CD14-positive monocyte (primary cell): ENCODE measurements around the gene MDH1. TPM values are rescaled to one million over a fixed set of nuclear protein-coding genes. Genes with fewer than 3 reads are reported as not detected.

ENCODE experiments used
- DNase-seq, 3 donors: peaks; one replicate each; pipeline ENCODE4 v3.0.0-alpha.2; 2011 to 2022
- H2AFZ ChIP-seq: 2 replicates; pipeline ENCODE4 v1.6.0; 2012; ENCODE audit warnings: mild to moderate bottlenecking, low read depth, low read length, inconsistent platforms; ENCODE audit not compliant: insufficient read depth, poor library complexity, severe bottlenecking
- H3K27ac ChIP-seq, 2 donors: 1 replicate in 1 of 2; 2 replicates in 1 of 2; pipeline ENCODE4 v1.5.1; 2012 to 2013; ENCODE audit warnings: low read length in 2 of 2, control low read depth in 1 of 2, inconsistent platforms in 1 of 2, low read depth in 1 of 2, mild to moderate bottlenecking in 1 of 2
- H3K27me3 ChIP-seq, 2 donors: one replicate each; pipeline versions ENCODE4 v1.6.0 to v1.6.1; 2011 to 2013; ENCODE audit warnings: low read length in 2 of 2; ENCODE audit not compliant: control insufficient read depth in 2 of 2, insufficient read depth in 2 of 2
- H3K36me3 ChIP-seq, 2 donors: replicated peaks in 1 of 2; 1 replicate in 1 of 2; 2 replicates in 1 of 2; pipeline versions ENCODE4 v1.5.1 to v1.6.1; 2012 to 2013; ENCODE audit warnings: low read length in 2 of 2, control low read depth in 1 of 2, inconsistent platforms in 1 of 2, mild to moderate bottlenecking in 1 of 2; ENCODE audit not compliant: insufficient read depth in 2 of 2, control insufficient read depth in 1 of 2
- H3K4me1 ChIP-seq, 2 donors: 1 replicate in 1 of 2; 2 replicates in 1 of 2; pipeline versions ENCODE4 v1.5.1 to v1.6.1; 2012 to 2013; ENCODE audit warnings: low read length in 2 of 2, control low read depth in 1 of 2, inconsistent platforms in 1 of 2, mild to moderate bottlenecking in 1 of 2, moderate library complexity in 1 of 2; ENCODE audit not compliant: insufficient read depth in 2 of 2, control insufficient read depth in 1 of 2
- H3K4me2 ChIP-seq: replicated peaks from 2 replicates; pipeline ENCODE3; 2012; ENCODE audit warnings: low read length, moderate library complexity, mild to moderate bottlenecking; ENCODE audit not compliant: poor library complexity, severe bottlenecking; ENCODE audit errors: extremely low read depth
- H3K4me3 ChIP-seq, 3 experiments: fragments of 200-600 bp in 1 of 3; sonication (generic) in 1 of 3; replicated peaks in 1 of 3; 1 replicate in 2 of 3; 2 replicates in 1 of 3; pipeline ENCODE4 v1.5.1; 2011 to 2013; ENCODE audit warnings: low read length in 3 of 3, mild to moderate bottlenecking in 3 of 3, control low read depth in 2 of 3, low read depth in 2 of 3, inconsistent platforms in 1 of 3, moderate library complexity in 1 of 3
- H3K79me2 ChIP-seq: 2 replicates; pipeline ENCODE4 v1.6.0; 2012; ENCODE audit warnings: mild to moderate bottlenecking, control low read depth, inconsistent platforms, low read length, moderate library complexity; ENCODE audit not compliant: insufficient read depth
- H3K9ac ChIP-seq: 2 replicates; pipeline ENCODE4 v1.6.0; 2017; ENCODE audit warnings: low read length, mild to moderate bottlenecking; ENCODE audit not compliant: insufficient read depth, poor library complexity, severe bottlenecking
- H3K9me3 ChIP-seq, 2 donors: replicated peaks in 1 of 2; 1 replicate in 1 of 2; 2 replicates in 1 of 2; pipeline versions ENCODE4 v1.5.1 to v1.6.1; 2012 to 2013; ENCODE audit warnings: low read length in 2 of 2, control low read depth in 1 of 2; ENCODE audit not compliant: control insufficient read depth in 1 of 2, insufficient read depth in 1 of 2
- H4K20me1 ChIP-seq: 2 replicates; pipeline ENCODE4 v1.6.0; 2012; ENCODE audit warnings: mild to moderate bottlenecking, low read length, control low read depth, moderate library complexity; ENCODE audit not compliant: insufficient read depth
- H3K27ac Mint-ChIP-seq, 7 donors: one replicate each; pipeline ENCODE4 v1.8.0; 2020; ENCODE audit warnings: mild to moderate bottlenecking in 7 of 7, mixed read lengths in 7 of 7, moderate library complexity in 6 of 7, inconsistent platforms in 2 of 7
- H3K27me3 Mint-ChIP-seq, 3 donors: one replicate each; pipeline ENCODE4 v1.8.0; 2021 to 2022; ENCODE audit warnings: low read depth in 3 of 3, mild to moderate bottlenecking in 3 of 3, mixed read lengths in 3 of 3, moderate library complexity in 3 of 3, inconsistent platforms in 1 of 3
- H3K36me3 Mint-ChIP-seq, 2 donors: one replicate each; pipeline ENCODE4 v1.8.0; 2020; ENCODE audit warnings: mixed read lengths in 2 of 2, inconsistent platforms in 1 of 2, mild to moderate bottlenecking in 1 of 2
- H3K4me1 Mint-ChIP-seq: one replicate; pipeline ENCODE4 v1.8.0; 2020; ENCODE audit warnings: mild to moderate bottlenecking, mixed read lengths
- H3K4me3 Mint-ChIP-seq, 2 donors: one replicate each; pipeline ENCODE4 v1.8.0; 2020; ENCODE audit warnings: mild to moderate bottlenecking in 2 of 2, mixed read lengths in 2 of 2, moderate library complexity in 1 of 2
- H3K9me3 Mint-ChIP-seq, 7 donors: one replicate each; pipeline ENCODE4 v1.8.0; 2020 to 2022; ENCODE audit warnings: mixed read lengths in 7 of 7, mild to moderate bottlenecking in 6 of 7, moderate library complexity in 6 of 7, inconsistent platforms in 2 of 7
- WGBS: methylation state at CpG from one replicate; pipeline ENCODE4 v1.1.5; 2013; ENCODE audit warnings: missing lambda C conversion rate; ENCODE audit not compliant: insufficient coverage; 5-methylcytosine and 5-hydroxymethylcytosine counted together
- intact Hi-C, 2 donors: fragments of 100-400 bp; cut with micrococcal nuclease; formaldehyde crosslinking; loops; one replicate each; pipeline versions ENCODE4 v1.15.0 to v1.15.1; 2023
- polyA plus RNA-seq, 3 donors: library from polyadenylated mRNA; depleted of rRNA in 1 of 3; unstranded in 2 of 3; stranded (reverse) in 1 of 3; fragments of 300-500 nt in 2 of 3; fragments of >200 nt in 1 of 3; fragmentation: Illumina TruSeq in 2 of 3; gene quantifications; 1 replicate in 2 of 3; 2 replicates in 1 of 3; pipeline ENCODE4 v1.2.3, GENCODE V29; 2012 to 2021
- TF ChIP-seq, protein P1 (sequence below): fragments of 200-600 bp; IDR thresholded peaks from one replicate; pipeline ENCODE4 v1.8.0; 2022; ENCODE audit warnings: antibody characterized with exemption, mild to moderate bottlenecking

The MDH1 gene
- polyA plus RNA-seq, 3 donors, result 63.2 to 218 (median 197) TPM

DNA sequence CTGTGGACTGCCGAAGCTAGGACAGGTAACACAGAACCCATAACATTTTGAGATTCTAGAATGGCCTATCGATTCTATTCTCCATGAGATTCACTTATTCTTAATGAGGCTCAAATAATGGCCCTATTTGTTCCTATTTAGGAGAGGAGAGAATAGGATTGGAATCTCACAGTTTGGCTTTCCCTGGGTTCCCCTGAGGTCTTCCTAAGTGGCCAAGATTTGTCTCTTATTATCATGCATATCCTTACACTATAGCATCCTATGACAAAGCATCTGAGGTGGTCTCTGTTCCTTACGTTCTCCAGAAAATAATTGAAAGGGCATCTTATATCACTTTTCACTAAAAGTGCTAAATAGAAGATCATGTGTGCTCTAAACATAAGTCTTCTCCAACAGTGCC is 10.0 kb upstream of the MDH1 start:
- Mint-ChIP-seq H3K27me3 (peaks cover 0 to 2% (median 0%) of the 10 kb centered on the region in 3 donors), H3K27ac (no peak overlapping the region), H3K9me3 (peaks cover 3 to 8% (median 5%) of the 10 kb centered on the region in 7 donors), H3K36me3 (peaks cover 3% of the 10 kb centered on the region in 2 donors), H3K4me1 (peaks cover 7% of the 10 kb centered on the region), H3K4me3 (no peak overlapping the region)
- H3K4me2 ChIP-seq, result no peak overlapping the region
- H3K9me3 ChIP-seq, result peaks cover 0 to 8% of the 10 kb centered on the region in 2 donors
- TF ChIP-seq, protein P1, sequence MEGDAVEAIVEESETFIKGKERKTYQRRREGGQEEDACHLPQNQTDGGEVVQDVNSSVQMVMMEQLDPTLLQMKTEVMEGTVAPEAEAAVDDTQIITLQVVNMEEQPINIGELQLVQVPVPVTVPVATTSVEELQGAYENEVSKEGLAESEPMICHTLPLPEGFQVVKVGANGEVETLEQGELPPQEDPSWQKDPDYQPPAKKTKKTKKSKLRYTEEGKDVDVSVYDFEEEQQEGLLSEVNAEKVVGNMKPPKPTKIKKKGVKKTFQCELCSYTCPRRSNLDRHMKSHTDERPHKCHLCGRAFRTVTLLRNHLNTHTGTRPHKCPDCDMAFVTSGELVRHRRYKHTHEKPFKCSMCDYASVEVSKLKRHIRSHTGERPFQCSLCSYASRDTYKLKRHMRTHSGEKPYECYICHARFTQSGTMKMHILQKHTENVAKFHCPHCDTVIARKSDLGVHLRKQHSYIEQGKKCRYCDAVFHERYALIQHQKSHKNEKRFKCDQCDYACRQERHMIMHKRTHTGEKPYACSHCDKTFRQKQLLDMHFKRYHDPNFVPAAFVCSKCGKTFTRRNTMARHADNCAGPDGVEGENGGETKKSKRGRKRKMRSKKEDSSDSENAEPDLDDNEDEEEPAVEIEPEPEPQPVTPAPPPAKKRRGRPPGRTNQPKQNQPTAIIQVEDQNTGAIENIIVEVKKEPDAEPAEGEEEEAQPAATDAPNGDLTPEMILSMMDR, result no peak
- WGBS, result no CpG with 5 or more reads among the region's 3 CpGs
- no peak for DNase-seq
- H3K27me3 ChIP-seq, result no peaks in the 10 kb centered on the region
- H4K20me1 ChIP-seq, result no peaks in the 10 kb centered on the region
- no peak overlapping the region for H2AFZ ChIP-seq
- no peak overlapping the region for H3K4me3 ChIP-seq
- H3K36me3 ChIP-seq, result no peaks in the 10 kb centered on the region
- no peak overlapping the region for H3K9ac ChIP-seq
- H3K4me1 ChIP-seq, result no peaks in the 10 kb centered on the region
- peaks cover 29% of the 10 kb centered on the region for H3K79me2 ChIP-seq
- no peak overlapping the region for H3K27ac ChIP-seq
- intact Hi-C loops, result no loop called here

DNA sequence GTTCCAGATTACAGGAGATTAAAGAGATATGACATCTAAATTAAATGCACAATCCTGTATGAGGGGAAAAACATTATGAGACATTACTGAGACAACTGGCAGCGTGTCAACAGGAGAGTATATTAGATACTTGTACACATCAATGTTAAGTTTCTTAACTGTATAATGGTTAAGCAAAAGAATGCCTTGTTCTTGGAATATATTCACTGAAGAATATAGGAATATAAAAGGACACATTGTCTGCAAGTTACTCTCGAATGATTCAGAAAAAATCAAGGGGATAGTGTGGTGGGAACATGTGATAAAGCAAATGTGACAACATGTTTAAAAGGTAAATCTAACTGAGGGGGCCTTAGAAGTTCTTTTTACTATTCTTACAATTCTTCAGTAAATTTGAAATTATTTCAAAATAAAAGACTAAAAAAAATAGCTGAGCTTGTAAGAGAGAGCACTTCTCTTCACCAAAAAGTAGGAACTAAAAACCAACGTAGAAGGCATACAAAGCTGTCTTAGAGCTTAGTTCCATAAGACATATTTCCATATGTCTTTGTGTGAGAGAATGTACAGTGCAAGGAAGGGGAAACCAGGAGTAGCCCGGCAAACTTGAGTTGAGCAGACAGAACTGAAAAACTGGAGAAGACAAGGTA is 8.0 kb upstream of the MDH1 start:
- no peaks in the 10 kb centered on the region for H3K36me3 ChIP-seq
- no peak overlapping the region for H3K4me3 Mint-ChIP-seq
- H3K27ac ChIP-seq, result no peak overlapping the region
- H3K27me3 Mint-ChIP-seq, result peaks cover 0 to 2% (median 0%) of the 10 kb centered on the region in 3 donors
- DNase-seq, result no peak
- no peaks in the 10 kb centered on the region for H3K27me3 ChIP-seq
- H3K4me1 ChIP-seq, result no peaks in the 10 kb centered on the region
- no peak overlapping the region for H3K27ac Mint-ChIP-seq
- H3K4me3 ChIP-seq, result no peak overlapping the region
- TF ChIP-seq, protein P1, result no peak
- 60% methylated on average over 1 of the region's 4 CpGs for WGBS
- no peaks in the 10 kb centered on the region for H3K9me3 Mint-ChIP-seq
- no peak overlapping the region for H3K4me2 ChIP-seq
- H3K4me1 Mint-ChIP-seq, result peaks cover 7% of the 10 kb centered on the region
- H3K9me3 ChIP-seq, result no peaks in the 10 kb centered on the region
- no peaks in the 10 kb centered on the region for H4K20me1 ChIP-seq
- H3K36me3 Mint-ChIP-seq, result peaks cover 0 to 3% of the 10 kb centered on the region in 2 donors
- no peak overlapping the region for H2AFZ ChIP-seq
- H3K9ac ChIP-seq, result no peak overlapping the region
- intact Hi-C loops, result loop anchor here (10.0 kb wide), 2 partner anchors 264 to 876 kb away; partner anchors contain the start of genes EHBP1 (in 1 of the 2) and UGP2 (in 1 of the 2)
- H3K79me2 ChIP-seq, result peaks cover 29% of the 10 kb centered on the region
